OCI-M2 (cell line): ENCODE measurements around the gene POLD2.
"Not testable (repeated sequence)": the region's sequence is repeated elsewhere in the genome, so short reads cannot be mapped to it uniquely, and the experiment has no call there.

ENCODE experiments used
- DNase-seq: peaks from one replicate; lab custom pipeline; 2025; ENCODE audit not compliant: unreplicated experiment; lab: John Stamatoyannopoulos, UW

The POLD2 gene

GRCh38 chr7:44123190-44124003, at the start of gene POLD2:
TSS of gene POLD2 (minus strand) at chr7:44123548. CDS start at chr7:44122053, 1,495 bp downstream.
- DNase-seq, result peak; percentile 30

- DNase-seq, result no peak
Observed at GRCh38 chr7:44172803-44173424, 49.6 kb upstream of the POLD2 start.

GRCh38 chr7:44172352-44172751, 49.0 kb upstream of the POLD2 start:
- no peak for DNase-seq

DNA sequence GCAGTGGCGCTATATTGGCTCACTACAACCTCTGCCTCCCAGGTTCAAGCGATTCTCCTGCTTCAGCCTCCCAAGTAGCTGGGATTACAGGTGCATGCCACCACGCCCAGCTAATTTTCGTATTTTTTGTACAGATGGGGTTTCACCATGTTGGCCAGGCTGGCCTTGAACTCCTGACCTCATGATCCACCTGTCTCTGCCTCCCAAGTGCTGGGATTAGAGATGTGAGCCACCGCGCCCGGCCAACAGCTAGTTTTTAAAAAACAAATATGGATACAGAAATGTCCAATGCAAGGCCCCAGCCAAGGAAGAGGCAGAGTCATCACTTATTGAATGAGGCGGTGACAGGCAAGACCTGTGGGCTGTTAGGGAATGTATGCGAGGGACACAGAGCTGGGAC, 48.6 kb upstream of the POLD2 start:
- DNase-seq, result not testable (repeated sequence)

DNA sequence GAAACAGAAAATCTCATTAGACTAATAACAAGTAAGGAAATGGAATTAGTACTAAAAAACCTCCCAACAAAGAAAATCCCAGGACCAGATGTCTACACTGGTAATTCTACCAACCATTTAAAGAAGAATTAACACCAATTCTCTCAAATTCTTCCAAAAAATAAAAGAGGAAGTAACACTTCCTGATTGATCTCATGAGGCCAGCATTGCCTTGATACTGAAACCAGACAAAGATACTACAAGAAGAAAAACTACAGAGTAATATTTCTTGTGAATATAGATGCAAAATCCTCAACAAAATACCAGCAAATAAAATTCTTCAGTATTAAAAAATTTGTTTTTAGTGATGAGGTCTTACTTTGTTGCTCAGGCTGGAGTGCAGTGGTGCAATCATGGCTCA, 44.6 kb upstream of the POLD2 start:
- DNase-seq, result no peak

DNA sequence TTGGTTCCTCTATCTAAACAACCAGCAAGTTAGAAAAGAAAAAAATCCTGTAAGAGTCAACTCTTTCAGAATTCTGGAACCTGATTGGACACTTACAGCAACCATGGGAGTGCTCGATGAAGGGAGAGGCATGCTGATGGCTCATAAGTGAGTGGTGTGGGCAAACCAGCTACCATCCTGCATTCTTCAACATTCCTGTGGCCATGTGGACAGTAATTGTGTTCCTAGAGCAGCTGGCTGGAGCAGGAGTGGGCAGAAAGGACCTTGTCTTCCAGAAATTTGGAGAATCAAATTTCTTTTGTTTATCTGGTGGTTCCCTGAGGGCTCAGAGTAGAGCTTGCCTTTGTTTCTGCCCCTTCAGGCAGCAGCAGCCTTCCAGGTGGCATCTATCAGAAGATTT, 40.2 kb upstream of the POLD2 start:
- DNase-seq, result no peak

GRCh38 chr7:44162785-44163395, 39.5 kb upstream of the POLD2 start:
- DNase-seq, result no peak

DNA sequence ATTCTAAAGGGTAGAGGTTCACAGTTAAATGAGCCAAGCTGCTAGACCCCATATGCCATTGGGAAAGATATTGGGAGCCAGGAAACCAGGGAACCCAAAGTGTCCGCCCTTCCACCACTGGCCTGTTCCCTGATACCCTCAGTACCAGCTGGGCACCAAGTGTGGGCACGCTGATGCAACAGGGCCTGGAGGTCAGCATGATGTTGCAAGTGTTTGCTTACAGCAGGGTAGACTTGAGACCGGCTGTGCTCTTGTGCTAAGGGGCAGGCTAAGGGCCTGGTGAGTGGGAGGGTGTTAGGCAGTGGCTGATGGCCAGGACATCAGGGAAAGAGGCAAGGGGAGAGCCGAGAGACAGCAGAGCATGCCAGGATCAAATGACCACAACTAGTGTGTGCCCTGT, 38.8 kb upstream of the POLD2 start:
- DNase-seq, result no peak

DNA sequence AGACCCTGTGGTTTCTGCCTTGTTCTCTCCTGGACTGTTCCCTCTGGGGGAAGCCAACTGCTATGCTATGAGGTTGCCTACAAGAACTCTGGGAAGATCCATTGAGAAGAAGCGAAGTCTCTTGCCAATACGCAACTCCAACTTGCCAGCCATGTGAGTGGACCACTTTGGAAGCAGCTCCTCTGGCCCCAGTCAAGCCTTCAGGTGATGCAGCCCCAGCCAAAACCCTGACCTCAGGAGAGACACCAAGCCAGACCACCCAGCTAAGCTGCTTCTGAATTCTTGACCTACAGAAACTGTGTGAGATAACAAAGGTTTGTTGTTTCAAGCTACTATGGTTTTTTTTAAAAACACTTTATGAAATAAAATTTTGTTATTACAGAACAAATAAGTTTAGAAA, 38.0 kb upstream of the POLD2 start:
- DNase-seq, result no peak

DNA sequence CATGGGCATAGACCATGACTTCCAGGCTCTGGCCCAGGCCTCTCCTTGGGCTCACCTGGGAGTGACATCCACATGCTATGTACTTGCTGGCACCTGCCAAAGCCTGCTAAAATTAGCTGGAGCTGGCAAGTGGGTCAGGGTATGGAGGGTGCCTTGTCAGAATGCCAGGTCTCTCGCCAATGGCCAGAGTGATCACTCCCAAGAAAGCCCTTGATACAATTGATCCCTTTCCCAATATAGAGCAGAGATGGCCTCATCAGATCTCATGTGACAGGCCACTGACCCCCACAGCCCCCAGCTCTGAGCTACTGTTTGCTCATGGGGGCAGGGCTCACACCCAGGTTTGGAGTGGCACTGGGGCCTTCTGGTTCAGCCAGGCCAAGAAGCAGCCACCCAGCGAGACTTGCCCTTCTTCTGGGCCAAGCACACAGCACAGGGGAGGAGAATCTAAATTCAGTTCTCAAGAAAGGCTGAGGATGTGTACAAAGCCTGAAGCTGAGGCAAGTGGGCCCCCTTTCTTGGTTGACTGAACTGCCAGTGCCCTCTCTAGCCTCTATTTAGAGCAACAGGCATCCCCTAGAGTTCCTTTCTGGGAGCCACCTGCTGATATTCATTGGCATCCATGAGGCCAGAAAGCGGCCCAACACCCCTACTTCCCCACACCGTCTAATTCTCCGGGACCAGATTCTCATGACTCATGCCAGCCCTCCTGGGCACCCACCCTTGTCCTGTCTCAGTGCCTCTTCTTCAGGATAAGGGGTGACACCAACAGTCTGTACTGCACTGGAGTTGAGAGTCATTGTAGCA, 36.7 kb upstream of the POLD2 start:
- no peak for DNase-seq

- DNase-seq, result no peak
Observed at GRCh38 chr7:44158873-44159631, 35.7 kb upstream of the POLD2 start.

DNA sequence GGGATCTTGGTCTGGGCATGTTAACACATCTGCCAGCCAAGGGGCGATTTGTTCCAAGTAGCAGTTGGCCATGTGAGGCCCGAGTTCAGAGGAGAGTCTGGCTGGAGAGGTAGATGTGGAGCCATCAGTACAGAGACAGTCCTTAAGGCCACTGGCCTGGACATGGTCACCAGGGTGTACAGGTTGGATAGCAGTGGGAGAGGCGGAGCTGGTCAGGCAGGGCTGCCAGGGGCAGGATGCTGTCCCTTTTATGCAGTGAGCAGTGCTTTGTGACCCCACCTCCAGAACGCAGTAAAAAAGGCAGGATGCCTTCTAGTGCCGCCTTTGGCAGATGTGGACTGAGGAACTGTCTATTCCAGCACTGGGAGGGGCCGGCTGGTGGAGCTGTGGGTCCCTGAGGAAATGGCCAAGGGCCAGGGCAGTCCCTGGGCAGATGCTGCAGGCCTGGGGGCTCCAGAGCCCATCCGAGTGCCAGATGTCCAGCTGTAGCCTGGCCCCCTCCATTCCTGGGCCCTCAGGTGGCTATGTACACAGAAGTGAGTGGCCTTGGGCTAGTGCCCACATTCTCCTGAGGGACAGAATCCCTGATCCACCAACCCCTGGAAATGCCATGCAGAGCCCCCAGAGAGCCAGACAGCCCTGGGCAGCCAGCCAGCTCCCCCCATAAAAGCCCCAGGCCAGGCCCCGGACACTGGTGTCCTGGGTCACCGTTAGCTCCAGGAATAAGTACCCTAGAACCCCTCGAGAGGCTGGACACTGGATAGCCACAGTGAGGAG, 34.9 kb upstream of the POLD2 start:
- no peak for DNase-seq

DNA sequence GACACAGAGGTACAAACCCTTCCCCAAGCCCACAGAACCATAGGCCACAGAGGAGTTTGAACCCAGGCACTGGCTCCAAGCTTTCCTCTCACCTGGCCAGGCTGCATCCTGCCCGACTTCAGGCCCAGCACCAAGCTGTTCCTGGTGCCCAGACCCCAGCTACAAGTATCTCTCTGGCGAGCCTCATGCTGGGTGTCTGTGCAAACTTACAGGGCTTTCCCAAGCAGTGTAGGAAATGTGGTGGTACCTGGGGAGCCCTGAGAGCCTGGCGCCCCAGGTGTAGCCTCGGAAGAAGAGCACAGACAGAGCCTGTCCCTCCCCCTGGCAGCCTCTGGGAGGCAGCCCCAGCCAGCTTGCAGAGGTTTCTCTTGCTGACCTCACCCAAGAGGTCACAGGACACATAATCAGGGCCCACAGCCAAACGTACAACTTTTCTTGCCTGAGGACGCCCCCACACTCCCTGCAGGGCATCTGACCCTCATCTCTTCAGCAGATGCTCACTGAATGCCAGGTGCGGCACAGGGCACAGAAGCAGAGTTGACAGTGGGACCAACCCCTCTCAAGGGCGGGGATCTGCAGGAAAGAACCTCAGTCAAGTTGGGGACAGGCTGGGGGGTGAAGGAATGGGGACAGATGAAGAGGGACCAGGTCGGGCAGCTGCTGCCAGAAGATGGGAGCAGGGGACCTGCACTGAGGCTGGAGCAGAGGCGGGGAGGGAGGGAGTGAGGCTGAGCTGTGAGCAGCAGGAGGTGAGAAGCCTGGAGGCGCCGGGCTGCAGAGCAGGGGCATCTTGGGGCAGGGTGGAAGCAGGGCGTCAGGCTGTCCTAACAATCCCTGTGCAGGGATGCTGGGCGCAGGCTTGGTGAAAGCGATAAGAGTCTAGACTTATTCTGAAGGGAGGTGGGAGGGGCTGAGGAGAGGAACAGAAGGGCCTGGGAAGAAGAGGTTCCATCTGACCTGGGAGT, 34.0 kb upstream of the POLD2 start:
- no peak for DNase-seq

DNA sequence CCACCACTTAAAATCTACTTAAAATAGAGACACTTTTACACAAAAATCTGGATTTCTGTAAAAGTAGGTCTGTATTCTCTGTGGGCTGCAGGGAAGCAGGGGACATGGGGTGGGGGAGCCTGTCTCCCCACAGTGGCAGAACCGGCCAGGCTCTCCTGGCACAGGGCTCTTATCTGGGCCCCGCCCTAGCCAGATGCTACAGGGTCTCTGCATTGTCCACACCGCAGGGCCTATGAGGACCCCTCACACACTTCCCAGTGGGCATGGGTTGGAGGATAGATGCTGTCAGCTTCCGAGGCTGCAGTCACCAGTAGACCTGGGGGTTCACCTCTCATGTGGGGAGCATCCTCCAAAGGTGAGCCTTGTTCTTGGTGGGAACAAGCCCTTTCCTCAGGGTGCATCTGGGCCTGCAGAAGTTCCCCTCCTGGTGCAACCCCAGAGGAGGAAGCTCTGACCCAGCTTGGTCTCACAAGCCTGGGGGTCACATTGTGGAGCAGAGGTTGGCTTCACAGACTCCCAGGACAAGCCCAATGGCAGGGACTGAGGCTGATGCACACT, 33.2 kb upstream of the POLD2 start:
- DNase-seq, result no peak

DNA sequence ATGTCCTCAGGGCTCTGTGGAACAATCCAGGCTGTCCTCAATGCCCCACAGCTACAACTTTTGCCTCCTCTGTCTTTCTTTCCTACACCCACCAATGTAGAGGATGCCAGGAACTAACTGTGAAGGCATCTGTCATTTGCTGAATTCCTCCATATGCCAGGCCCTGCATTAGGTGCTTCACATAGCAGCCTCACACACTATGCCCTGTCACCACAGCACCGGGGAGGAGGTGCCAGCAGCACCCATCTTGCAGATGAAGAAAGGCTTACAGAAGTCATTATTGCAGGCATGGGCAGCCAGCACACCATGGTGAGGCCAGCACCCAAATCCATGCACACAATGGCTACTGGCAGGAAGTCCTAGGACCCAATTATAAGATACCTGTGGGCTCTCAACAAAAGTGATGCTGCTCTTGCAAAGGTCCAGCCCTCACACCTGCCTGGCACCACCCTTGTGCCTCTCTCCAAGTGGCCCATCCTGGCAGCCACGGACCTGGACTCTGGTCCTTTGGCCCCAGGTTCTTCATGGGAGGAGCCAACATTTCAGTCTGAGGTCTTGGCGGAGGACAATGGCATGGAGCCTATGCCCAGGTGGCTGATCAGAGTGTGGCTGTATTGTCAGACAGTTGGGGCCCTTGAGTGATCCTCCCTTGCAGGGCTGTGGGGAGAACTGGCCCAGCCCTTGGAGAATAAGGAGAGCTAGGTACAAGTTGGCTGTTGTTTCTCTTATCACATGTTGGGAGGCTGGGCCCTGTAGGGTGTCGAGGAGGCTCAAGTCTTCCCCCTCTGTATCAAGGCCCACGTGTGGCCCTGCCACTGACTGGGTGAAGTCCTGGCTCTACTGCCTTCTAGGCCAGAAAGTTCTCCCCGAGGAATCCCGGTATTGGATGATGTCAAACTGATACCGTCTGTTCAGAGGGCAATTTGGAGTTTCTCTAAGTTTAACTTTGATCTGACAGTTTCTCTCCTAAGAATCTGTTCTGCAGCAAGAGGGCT, 32.1 kb upstream of the POLD2 start:
- DNase-seq, result no peak

DNA sequence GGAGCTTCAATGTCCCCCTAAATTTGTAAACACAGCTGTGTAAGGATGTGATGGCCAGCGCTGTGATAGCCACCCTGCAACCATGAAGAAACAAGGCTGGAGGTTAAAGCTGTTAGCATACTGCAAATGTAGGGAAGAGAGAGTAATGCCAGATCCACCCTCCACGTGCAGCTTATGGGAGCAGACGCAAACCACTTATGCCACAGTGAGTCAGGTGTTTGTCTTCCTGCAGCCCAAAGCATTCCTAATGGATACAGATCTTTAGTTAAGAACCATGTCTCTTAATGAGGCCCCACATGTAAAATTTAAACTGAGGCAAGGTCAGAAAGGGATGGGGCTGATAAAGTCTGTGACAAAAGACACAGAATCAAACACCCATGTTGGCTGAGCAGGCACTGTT, 31.4 kb upstream of the POLD2 start:
- no peak for DNase-seq

DNA sequence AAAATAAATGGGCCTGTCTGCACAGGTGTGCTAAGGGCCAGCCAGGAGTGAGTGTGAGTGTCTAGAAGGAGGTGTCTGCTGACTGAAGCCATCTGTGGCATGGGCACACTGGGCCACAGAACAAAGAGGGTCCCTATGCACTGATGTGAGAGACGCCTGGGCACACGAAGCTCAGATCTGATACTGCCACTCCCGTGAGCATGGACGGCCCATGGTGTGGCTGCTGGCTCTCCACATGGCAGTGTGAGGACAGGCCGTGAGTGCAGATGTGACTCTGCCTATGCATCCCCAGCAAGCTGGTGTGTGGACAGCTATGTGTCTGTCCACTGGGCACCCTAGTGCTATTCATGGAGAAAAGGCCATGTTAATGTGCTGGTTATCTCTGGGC, 30.6 kb upstream of the POLD2 start:
- no peak for DNase-seq
